ENCODE data around the gene OBP2A. TPM values are rescaled to one million over a fixed set of nuclear protein-coding genes. Genes with fewer than 3 reads are reported as not detected.
"Not testable (repeated sequence)": the region's sequence is repeated elsewhere in the genome, so short reads cannot be mapped to it uniquely, and the experiment has no call there.

OBP2A gene
- total RNA-seq = not detected

- H3K36me3 Mint-ChIP-seq (ENCODE audit: low read depth); CTCF ChIA-PET; H3K27me3 Mint-ChIP-seq; H3K9me3 Mint-ChIP-seq; POLR2A ChIA-PET; H3K27ac Mint-ChIP-seq; DNase-seq; H3K4me3 Mint-ChIP-seq; H3K4me1 Mint-ChIP-seq: not testable (repeated sequence)
These were observed at the start of gene OBP2A for GRCh38 chr9:135545646-135546176. TSS of gene OBP2A (plus strand) at chr9:135546126. CDS start at chr9:135546181, 55 bp downstream.

- DNase-seq = no peak
- Mint-ChIP-seq H3K9me3 (no peaks in the 10 kb centered on the region), H3K4me3 (peak overlapping the region; percentile 91), H3K27ac (no peak overlapping the region), H3K27me3 (no peaks in the 10 kb centered on the region), H3K4me1 (peaks cover 19% of the 10 kb centered on the region), H3K36me3 (ENCODE audit: low read depth) (peaks cover 11% of the 10 kb centered on the region)
- CTCF ChIA-PET = no interaction called here
- POLR2A ChIA-PET = no interaction called here
These were observed 47.4 kb upstream of the OBP2A start for GRCh38 chr9:135498381-135499126.

- Mint-ChIP-seq H3K4me1 (peaks cover 19% of the 10 kb centered on the region), H3K27ac (peak overlapping the region; percentile 57), H3K36me3 (ENCODE audit: low read depth) (peaks cover 15% of the 10 kb centered on the region), H3K27me3 (no peaks in the 10 kb centered on the region), H3K9me3 (no peaks in the 10 kb centered on the region), H3K4me3 (peak overlapping the region; percentile 91)
- peak; percentile 90 for DNase-seq
- CTCF ChIA-PET = interaction anchor here (0.6 to 1.1 kb wide), 4 partner anchors 9 to 496 kb away, joined by 3 read pairs; no protein-coding TSS in a partner anchor
- POLR2A ChIA-PET = no interaction called here
These were observed 46.4 kb upstream of the OBP2A start for GRCh38 chr9:135499326-135500070.

- CTCF ChIA-PET = interaction anchor here (0.6 to 1.1 kb wide), 4 partner anchors 9 to 496 kb away, joined by 3 read pairs; no protein-coding TSS in a partner anchor
- H3K27ac Mint-ChIP-seq = peak overlapping the region; percentile 93
- H3K9me3 Mint-ChIP-seq = no peaks in the 10 kb centered on the region
- peaks cover 22% of the 10 kb centered on the region for H3K4me1 Mint-ChIP-seq
- DNase-seq = no peak
- peak overlapping the region; percentile 91 for H3K4me3 Mint-ChIP-seq
- peaks cover 17% of the 10 kb centered on the region for H3K36me3 Mint-ChIP-seq (ENCODE audit: low read depth)
- no peaks in the 10 kb centered on the region for H3K27me3 Mint-ChIP-seq
- POLR2A ChIA-PET = no interaction called here
These were observed 45.8 kb upstream of the OBP2A start for GRCh38 chr9:135500071-135500524.

- no peaks in the 10 kb centered on the region for H3K27me3 Mint-ChIP-seq
- H3K27ac Mint-ChIP-seq = peak within 1 kb of the TSS; percentile 93
- peaks cover 22% of the 10 kb centered on the region for H3K4me1 Mint-ChIP-seq
- no peaks in the 10 kb centered on the region for H3K9me3 Mint-ChIP-seq
- POLR2A ChIA-PET = no interaction called here
- H3K36me3 Mint-ChIP-seq (ENCODE audit: low read depth) = peaks cover 17% of the 10 kb centered on the region
- peak within 1 kb of the TSS; percentile 91 for H3K4me3 Mint-ChIP-seq
- DNase-seq = peak; percentile 85
- CTCF ChIA-PET = interaction anchor here (0.7 to 1.0 kb wide), 2 partner anchors 10 to 20 kb away, joined by 3 read pairs; no protein-coding TSS in a partner anchor
These were observed 45.2 kb upstream of the OBP2A start, which contains the start of gene MRPS2 for GRCh38 chr9:135500525-135501260. TSS of gene MRPS2 (plus strand) at chr9:135500682. CDS start at chr9:135500711, 29 bp downstream.

GRCh38 chr9:135501261-135502167, 44.4 kb upstream of the OBP2A start:
- CTCF ChIA-PET = no interaction called here
- H3K27me3 Mint-ChIP-seq = no peaks in the 10 kb centered on the region
- peaks cover 17% of the 10 kb centered on the region for H3K36me3 Mint-ChIP-seq (ENCODE audit: low read depth)
- peak overlapping the region; percentile 91 for H3K4me3 Mint-ChIP-seq
- H3K4me1 Mint-ChIP-seq = peaks cover 22% of the 10 kb centered on the region
- POLR2A ChIA-PET = no interaction called here
- no peak for DNase-seq
- H3K9me3 Mint-ChIP-seq = no peaks in the 10 kb centered on the region
- peak overlapping the region; percentile 76 for H3K27ac Mint-ChIP-seq

- H3K27me3 Mint-ChIP-seq = no peaks in the 10 kb centered on the region
- peaks cover 22% of the 10 kb centered on the region for H3K4me1 Mint-ChIP-seq
- H3K36me3 Mint-ChIP-seq (ENCODE audit: low read depth) = peaks cover 17% of the 10 kb centered on the region
- H3K9me3 Mint-ChIP-seq = no peaks in the 10 kb centered on the region
- DNase-seq = no peak
- no peak overlapping the region for H3K27ac Mint-ChIP-seq
- peak overlapping the region; percentile 91 for H3K4me3 Mint-ChIP-seq
- POLR2A ChIA-PET = no interaction called here
- CTCF ChIA-PET = no interaction called here
These were observed 43.6 kb upstream of the OBP2A start for GRCh38 chr9:135502168-135502872.

- H3K4me3 Mint-ChIP-seq = peak overlapping the region; percentile 91
- no peaks in the 10 kb centered on the region for H3K9me3 Mint-ChIP-seq
- H3K27me3 Mint-ChIP-seq = no peaks in the 10 kb centered on the region
- CTCF ChIA-PET = no interaction called here
- H3K27ac Mint-ChIP-seq = no peak overlapping the region
- H3K36me3 Mint-ChIP-seq (ENCODE audit: low read depth) = peaks cover 17% of the 10 kb centered on the region
- DNase-seq = no peak
- POLR2A ChIA-PET = no interaction called here
- peaks cover 22% of the 10 kb centered on the region for H3K4me1 Mint-ChIP-seq
These were observed 43.0 kb upstream of the OBP2A start for GRCh38 chr9:135502873-135503321.

- POLR2A ChIA-PET = no interaction called here
- Mint-ChIP-seq H3K9me3 (no peaks in the 10 kb centered on the region), H3K27ac (no peak overlapping the region), H3K4me3 (no peak overlapping the region), H3K36me3 (ENCODE audit: low read depth) (peaks cover 17% of the 10 kb centered on the region), H3K27me3 (no peaks in the 10 kb centered on the region), H3K4me1 (peaks cover 22% of the 10 kb centered on the region)
- DNase-seq = no peak
- CTCF ChIA-PET = no interaction called here
These were observed 42.3 kb upstream of the OBP2A start for GRCh38 chr9:135503371-135504261.

GRCh38 chr9:135504262-135505243, 41.4 kb upstream of the OBP2A start:
- Mint-ChIP-seq H3K36me3 (ENCODE audit: low read depth) (peaks cover 17% of the 10 kb centered on the region), H3K4me3 (no peak overlapping the region), H3K27me3 (peaks cover 5% of the 10 kb centered on the region), H3K9me3 (peaks cover 9% of the 10 kb centered on the region), H3K27ac (no peak overlapping the region), H3K4me1 (peaks cover 18% of the 10 kb centered on the region)
- peak; percentile 66 for DNase-seq
- ChIA-PET CTCF (interaction anchor here (0.6 to 2.1 kb wide), 3 partner anchors 10 to 33 kb away, joined by 3 to 8 read pairs (median 3); no protein-coding TSS in a partner anchor), POLR2A (no interaction called here)

Data from activated CD4-positive, alpha-beta T cell treated with anti-CD3 and anti-CD28 coated beads, Interleukin-2, amount 10 ng/mL, durations not matched to agents 7 days and 5 days (primary cell).